ENCODE measurements around the gene ADGRG4.
"Not testable (repeated sequence)": the region's sequence is repeated elsewhere in the genome, so short reads cannot be mapped to it uniquely, and the experiment has no call there.

The ADGRG4 gene

DNA sequence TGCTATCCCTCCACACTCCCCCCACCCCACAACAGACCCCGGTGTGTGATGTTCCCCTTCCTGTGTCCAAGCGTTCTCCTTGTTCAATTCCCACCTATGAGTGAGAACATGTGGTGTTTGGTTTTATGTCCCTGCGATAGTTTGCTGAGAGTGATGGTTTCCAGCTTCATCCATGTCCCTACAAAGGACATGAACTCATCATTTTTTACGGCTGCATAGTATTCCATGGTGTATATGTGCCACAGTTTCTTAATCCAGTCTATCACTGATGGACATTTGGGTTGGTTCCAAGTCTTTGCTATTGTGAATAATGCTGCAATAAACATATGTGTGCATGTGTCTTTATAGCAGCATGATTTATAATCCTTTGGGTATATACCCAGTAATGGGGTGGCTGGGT, at the start of gene ADGRG4:
TSS of gene ADGRG4 (plus strand) at position 243 of the 400 bp plus-strand sequence. CDS start 7,815 bp downstream, outside the sequence.
- not testable (repeated sequence) for DNase-seq

- DNase-seq: peak in 47 of 56 donors; percentile 1 to 62 (median 24)
These were observed 49.4 kb upstream of the ADGRG4 start, which contains the start of gene MAP7D3 for GRCh38 chrX:136251041-136251991. Gene MAP7D3 (minus strand): TSS chrX:136251400. CDS start chrX:136251358, 42 bp downstream.

GRCh38 chrX:136255541-136255940, 45.2 kb upstream of the ADGRG4 start:
- no peak for DNase-seq

GRCh38 chrX:136256026-136256425, 44.7 kb upstream of the ADGRG4 start:
- no peak for DNase-seq

DNA sequence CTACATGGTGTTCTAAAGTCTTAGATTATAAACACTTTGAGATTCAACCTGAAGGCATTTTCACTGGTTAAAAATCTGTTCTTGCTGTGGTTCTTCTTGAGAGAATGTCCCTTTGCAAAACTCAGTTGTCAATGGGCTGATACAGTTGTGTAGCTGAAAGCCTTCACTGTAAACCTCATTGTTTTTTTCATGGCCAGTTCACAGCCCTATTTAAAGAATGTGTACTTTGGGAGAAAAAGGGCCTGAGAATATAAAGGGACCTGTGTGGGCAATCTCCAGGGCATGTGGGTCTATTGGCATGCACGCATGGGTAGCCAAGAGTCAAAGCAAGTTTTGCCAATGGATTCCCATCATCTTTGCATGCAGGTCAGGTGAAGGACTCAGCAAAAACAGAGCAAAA, 41.8 kb upstream of the ADGRG4 start:
- DNase-seq: no peak

- DNase-seq: no peak
These were observed 41.2 kb upstream of the ADGRG4 start for GRCh38 chrX:136259543-136259942.

DNA sequence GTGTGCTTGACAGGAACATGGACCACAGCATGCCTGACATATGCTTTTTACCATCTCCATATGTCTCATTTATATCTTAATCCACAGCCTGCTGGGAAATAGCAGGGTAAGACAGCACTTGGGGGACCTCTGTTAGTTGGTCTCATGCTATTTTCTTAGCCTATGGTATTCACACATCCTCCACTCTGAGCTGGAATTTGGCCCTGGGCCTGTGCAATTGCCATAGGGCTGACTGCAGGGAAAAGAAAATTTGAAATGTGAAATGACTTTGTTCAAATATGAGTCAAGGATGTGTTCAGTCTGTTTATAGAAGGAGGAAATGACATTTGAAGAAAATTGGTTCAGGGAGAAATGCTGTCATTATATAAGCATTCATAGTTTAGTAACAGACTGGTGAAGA, 40.0 kb upstream of the ADGRG4 start:
- DNase-seq: no peak

DNA sequence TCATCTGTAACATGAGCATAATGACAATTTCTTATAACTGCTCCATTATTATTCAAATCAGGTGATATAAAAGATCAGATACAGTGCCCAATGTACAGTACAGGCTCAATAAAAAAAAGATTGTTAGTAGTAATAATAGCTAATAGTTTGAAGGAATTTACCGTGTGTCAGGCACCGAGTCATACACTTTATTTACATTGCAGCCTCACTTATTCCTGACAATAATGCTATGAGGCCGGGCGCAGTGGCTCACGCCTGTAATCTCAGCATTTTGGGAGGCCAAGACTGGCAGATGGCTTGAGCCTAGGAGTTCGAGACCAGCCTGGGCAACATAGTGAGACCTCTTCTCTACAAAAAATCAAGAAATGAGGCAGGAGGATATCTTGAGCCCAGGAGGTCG, 39.4 kb upstream of the ADGRG4 start:
- no peak for DNase-seq

DNA sequence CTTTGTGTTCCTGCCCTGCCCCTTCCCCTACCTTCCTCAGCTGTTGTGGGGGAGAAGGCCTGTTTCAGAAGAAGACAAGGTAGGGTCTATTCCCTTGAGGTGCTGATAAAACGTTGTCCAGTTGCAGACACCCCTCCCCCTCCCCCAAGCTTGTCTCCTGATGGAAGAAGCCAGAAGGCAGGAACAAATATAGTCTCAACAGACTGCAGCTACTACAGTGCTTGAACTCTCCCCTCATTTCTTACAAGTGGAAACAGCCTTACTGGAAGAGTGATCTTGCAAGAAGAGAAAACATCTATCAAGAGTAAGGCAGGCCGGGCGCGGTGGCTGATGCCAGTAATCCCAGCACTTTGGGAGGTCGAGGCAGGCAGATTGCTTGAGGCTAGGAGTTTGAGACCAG, 38.5 kb upstream of the ADGRG4 start:
- no peak for DNase-seq

DNA sequence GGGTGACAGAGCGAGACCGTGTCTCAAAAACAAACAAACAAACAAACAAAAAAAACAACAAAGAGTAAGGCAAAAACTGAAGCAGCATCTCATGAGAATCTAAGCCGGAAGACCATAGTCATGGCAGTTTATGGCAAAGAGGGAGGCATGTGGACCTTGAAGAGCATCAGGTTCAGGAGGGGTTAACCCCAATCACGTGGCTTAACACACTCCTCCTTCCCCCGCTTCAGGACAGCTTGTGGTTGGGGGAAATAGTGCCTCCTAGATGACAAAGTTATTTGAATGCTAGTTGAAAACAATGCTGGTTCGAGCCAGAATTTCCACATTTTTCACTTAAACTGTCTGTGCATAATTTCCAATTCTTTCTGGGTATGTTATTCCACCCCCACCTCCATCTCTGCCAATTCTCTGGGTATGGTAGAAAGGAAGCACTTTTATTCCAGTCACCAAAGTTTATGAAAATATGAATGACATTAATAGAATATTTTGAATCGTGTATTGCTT, 37.9 kb upstream of the ADGRG4 start:
- no peak for DNase-seq

- DNase-seq: no peak
These were observed 33.9 kb upstream of the ADGRG4 start for GRCh38 chrX:136266828-136267227.

DNA sequence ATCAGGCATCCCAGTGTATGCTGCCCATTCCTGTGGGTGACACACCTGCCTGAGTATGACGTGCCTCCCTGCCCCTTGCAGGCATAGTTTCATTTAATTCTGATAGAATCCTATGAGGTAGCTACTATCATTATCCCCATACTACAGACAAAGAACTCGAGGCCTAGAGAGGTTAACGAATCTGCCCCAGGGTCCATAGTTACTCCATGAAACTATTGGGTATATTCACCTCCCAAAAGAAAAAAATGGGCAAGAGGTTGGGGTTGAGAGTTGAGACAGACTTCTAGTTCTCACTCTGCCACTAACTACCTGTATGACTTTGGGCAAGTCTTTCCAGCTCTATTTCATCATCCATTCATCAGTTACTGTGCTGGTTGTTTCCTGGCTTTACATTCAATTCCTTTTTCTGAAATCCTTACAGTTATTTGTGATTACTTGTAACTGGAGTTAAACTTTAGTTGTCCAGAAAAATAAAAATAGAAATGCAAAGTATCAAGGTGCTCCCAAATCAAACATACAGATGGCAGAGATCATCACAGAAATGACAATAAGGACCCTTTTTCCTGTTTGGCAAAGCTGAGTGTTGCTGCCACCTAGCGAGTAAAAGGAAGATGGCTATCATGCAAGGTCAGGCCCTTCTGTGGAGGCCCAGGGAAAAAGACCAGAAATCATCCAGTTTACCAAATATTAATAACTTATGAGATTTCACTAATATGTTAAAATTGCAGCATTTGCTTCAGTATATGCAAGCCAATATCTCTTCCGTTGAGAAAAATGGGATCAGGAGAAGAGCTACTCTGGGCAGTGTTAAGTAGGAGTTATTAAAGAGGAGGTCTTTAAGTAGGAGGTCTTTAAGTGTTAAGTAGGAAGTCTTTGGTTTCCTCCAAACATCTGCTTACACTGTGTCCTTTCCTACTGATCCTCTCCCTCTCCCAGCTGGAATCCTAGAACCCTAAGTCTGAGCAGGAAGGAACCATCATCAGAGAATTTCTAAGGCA, 32.4 kb upstream of the ADGRG4 start:
- DNase-seq: peak in 29 of 56 donors; percentile 0 to 46 (median 2)

DNA sequence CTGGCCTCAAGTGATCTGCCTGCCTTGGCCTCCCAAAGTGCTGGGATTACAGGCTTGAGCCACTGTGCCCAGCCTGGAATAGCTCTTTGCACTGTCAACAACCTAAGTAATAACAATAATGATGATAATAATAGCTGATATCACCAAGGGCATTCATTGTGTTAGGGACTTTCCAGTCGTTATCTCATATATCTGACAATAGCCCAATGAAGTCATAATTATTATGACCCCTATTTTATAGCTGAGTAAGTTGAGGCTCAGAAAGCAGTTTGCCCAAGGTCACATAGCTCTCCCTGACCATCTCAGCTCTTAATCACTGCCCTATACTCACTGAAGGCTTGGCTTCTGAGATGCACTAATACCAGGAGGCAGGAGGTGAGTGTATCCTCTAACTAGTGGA, 30.8 kb upstream of the ADGRG4 start:
- no peak for DNase-seq

- DNase-seq: no peak
These were observed 29.5 kb upstream of the ADGRG4 start for GRCh38 chrX:136271300-136271699.

DNA sequence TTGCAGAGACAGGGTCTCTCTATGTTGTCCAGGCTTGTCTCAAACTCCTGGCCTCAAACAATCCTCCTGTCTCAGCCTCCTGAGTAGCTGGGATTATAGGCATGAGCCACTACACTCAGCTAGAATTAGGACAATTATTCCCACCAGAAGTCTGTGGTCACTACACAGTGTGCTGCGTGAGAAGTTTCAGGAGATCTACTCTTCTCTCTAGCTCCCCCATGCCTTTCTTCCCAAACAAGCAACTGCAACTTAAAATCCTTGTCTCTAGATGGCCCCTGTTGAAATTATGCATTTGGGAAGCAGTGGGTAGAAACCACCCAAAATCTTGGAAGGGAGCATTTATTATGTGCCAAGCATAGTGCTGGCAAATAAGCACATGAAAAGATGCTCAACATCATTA, 28.4 kb upstream of the ADGRG4 start:
- DNase-seq: no peak

DNA sequence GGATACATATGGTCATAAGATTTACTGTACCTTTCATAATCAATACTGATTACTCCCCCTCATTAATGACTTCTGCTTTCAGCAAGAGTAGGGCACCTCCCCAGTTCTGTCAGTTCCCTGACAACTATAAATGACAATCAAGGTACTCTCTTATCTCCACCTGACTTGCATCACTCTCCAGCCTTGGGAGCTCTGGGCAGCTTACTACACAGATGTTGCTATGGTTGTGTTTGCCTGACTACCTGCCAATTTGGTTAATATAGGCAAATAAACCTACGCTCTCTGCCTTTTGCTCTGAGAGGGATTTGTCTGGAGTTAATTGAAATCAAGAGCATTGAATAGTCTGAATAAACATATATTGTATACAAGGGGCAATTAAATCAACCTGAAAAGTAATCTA, 26.8 kb upstream of the ADGRG4 start:
- no peak for DNase-seq

GRCh38 chrX:136275553-136275952, 25.2 kb upstream of the ADGRG4 start:
- DNase-seq: no peak

DNA sequence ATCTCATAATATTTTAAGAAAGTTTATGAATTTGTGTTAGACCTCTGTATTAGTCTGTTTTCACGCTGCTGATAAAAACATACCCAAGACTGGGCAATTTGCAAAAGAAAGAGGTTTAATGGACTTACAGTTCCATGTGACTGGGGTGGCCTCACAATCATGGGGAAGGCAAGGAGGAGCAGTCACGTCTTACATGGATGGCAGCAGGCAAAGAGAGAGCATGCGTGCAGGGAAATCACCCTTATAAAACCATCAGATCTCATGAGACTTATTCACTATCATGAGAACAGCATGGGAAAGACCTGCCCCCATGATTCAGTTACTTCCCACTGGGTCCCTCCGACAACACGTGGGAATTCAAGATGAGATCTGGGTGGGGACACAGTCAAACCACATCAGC, 14.4 kb upstream of the ADGRG4 start:
- DNase-seq: not testable (repeated sequence)

GRCh38 chrX:136291824-136292223, 8.9 kb upstream of the ADGRG4 start:
- DNase-seq: no peak

DNA sequence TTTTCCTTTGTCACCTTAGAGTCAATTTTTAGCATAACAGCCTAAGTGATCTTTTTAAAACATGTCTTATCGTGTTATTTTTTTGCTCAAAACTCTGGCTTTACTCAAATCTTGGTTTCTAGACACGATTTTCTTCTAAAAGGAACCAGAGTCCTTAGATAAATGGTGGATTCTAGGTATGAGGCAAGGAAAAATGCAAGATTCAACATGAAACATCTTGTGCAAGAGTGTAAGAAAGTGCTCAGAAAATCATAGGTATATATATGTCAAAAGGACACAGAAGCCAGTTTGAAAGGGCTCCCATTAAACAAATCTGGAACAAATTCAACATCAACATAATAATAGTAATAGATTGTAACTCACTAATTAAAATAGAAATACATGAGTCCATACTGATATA, 8.1 kb upstream of the ADGRG4 start:
- no peak for DNase-seq

- no peak for DNase-seq
These were observed 5.4 kb upstream of the ADGRG4 start for GRCh38 chrX:136295380-136295779.

GRCh38 chrX:136303041-136303440, 2.3 kb downstream of the ADGRG4 start:
- DNase-seq: no peak
